ENCODE results near the gene DRC7. TPM values are rescaled to one million over a fixed set of nuclear protein-coding genes. Genes with fewer than 3 reads are reported as not detected.

The DRC7 gene
- total RNA-seq, 2 experiments from 2014 or later: not detected

DNA sequence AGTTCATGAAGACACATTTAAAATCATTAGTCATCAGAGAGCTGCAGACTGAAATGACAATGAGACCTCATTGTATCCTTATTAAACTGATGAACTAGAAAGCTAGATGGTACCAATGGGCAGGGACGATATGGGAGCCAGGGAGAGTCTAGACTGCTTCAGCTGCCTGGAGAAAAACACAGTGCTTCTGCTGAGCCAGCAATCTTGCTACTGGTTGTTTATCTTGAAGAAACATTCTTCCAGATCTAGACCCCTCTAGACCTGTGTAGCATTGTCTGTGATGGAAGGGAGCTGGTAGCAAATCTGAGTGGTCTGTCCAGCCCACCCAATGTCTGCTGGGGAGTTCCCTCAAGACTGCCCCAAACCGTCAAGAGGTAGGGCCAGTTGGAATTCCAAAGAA is 2.0 kb upstream of the DRC7 start:
- no peak overlapping the region for H3K4me3 Mint-ChIP-seq
- H3K36me3 Mint-ChIP-seq: no peaks in the 10 kb centered on the region
- no peaks in the 10 kb centered on the region for H3K9me3 Mint-ChIP-seq
- no peaks in the 10 kb centered on the region for H3K27me3 Mint-ChIP-seq
- DNase-seq: no peak
- H3K27ac Mint-ChIP-seq: no peak overlapping the region
- H3K4me1 Mint-ChIP-seq: peaks cover 22% of the 10 kb centered on the region

DNA sequence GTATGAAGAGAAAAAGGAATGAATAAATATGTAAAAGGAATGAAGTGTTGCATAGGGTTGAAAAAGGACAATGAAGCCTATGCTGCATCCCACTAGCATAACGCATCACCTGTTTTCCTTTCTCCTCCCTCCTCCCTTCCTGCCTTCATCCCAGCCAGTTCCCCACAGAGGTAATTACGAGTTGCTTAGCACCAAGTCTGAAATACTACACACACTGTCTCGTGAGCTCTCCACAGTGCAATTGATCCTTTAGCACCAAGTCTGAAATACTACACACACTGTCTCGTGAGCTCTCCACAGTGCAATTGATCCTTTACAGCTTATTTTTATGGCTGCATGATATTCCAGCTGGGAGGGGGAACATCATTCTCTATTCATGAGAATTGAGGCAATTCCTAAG is 1.1 kb upstream of the DRC7 start:
- no peaks in the 10 kb centered on the region for H3K27me3 Mint-ChIP-seq
- DNase-seq: no peak
- H3K27ac Mint-ChIP-seq: no peak overlapping the region
- no peak overlapping the region for H3K4me3 Mint-ChIP-seq
- H3K9me3 Mint-ChIP-seq: no peaks in the 10 kb centered on the region
- peaks cover 19% of the 10 kb centered on the region for H3K4me1 Mint-ChIP-seq
- H3K36me3 Mint-ChIP-seq: no peaks in the 10 kb centered on the region

DNA sequence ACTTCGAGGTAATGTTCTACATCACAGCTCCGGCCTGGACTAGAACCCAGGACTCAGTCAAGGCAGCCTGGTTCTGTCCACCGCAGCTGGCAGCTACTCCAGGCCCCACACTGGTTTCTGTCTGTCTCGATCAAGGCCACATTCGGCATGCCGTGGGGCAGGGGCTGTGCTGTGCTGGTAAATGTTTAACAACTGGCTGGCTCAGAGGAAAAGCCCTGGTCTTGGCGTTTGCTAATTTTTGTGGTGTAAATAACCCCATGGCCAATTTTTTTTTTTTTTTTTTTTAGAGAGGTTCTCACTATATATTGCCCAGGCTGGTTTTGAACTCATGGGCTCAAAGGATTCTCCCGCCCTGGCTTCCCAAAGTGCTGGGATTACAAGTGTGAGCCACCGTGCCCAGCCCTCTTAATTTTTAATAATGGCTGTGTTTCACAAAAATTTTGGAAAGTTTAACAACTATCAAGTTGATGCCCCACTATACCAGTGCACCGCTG is 328 bp upstream of the DRC7 start:
- no peak for DNase-seq
- Mint-ChIP-seq H3K4me3 (no peak overlapping the region), H3K27ac (no peak overlapping the region), H3K27me3 (no peaks in the 10 kb centered on the region), H3K9me3 (no peaks in the 10 kb centered on the region), H3K4me1 (peaks cover 17% of the 10 kb centered on the region), H3K36me3 (no peaks in the 10 kb centered on the region)

- no peaks in the 10 kb centered on the region for H3K36me3 Mint-ChIP-seq
- H3K27ac Mint-ChIP-seq: no peak overlapping the region
- H3K27me3 Mint-ChIP-seq: no peaks in the 10 kb centered on the region
- H3K4me3 Mint-ChIP-seq: no peak overlapping the region
- DNase-seq: no peak
- no peaks in the 10 kb centered on the region for H3K9me3 Mint-ChIP-seq
- H3K4me1 Mint-ChIP-seq: peaks cover 8% of the 10 kb centered on the region
These were observed 1.1 kb downstream of the DRC7 start for GRCh38 chr16:57695680-57696069.

- H3K36me3 Mint-ChIP-seq: no peaks in the 10 kb centered on the region
- no peak for DNase-seq
- H3K27me3 Mint-ChIP-seq: no peaks in the 10 kb centered on the region
- no peak overlapping the region for H3K27ac Mint-ChIP-seq
- no peak overlapping the region for H3K4me3 Mint-ChIP-seq
- H3K9me3 Mint-ChIP-seq: no peaks in the 10 kb centered on the region
- peaks cover 8% of the 10 kb centered on the region for H3K4me1 Mint-ChIP-seq
These were observed 1.6 kb downstream of the DRC7 start for GRCh38 chr16:57696240-57696639.

GRCh38 chr16:57697896-57698537 is 3.4 kb downstream of the DRC7 start:
- Mint-ChIP-seq H3K4me3 (no peak overlapping the region), H3K9me3 (no peaks in the 10 kb centered on the region), H3K27ac (no peak overlapping the region), H3K36me3 (no peaks in the 10 kb centered on the region), H3K27me3 (no peaks in the 10 kb centered on the region), H3K4me1 (peaks cover 8% of the 10 kb centered on the region)
- no peak for DNase-seq

- no peak for DNase-seq
- Mint-ChIP-seq H3K36me3 (no peaks in the 10 kb centered on the region), H3K4me1 (peaks cover 8% of the 10 kb centered on the region), H3K27me3 (no peaks in the 10 kb centered on the region), H3K4me3 (no peak overlapping the region), H3K9me3 (no peaks in the 10 kb centered on the region), H3K27ac (no peak overlapping the region)
These were observed 4.3 kb downstream of the DRC7 start for GRCh38 chr16:57698812-57699405.

GRCh38 chr16:57699481-57699880 is 4.9 kb downstream of the DRC7 start:
- Mint-ChIP-seq H3K4me3 (no peak overlapping the region), H3K4me1 (peaks cover 7% of the 10 kb centered on the region), H3K27me3 (no peaks in the 10 kb centered on the region), H3K27ac (no peak overlapping the region), H3K36me3 (no peaks in the 10 kb centered on the region), H3K9me3 (no peaks in the 10 kb centered on the region)
- no peak for DNase-seq

- no peaks in the 10 kb centered on the region for H3K36me3 Mint-ChIP-seq
- H3K9me3 Mint-ChIP-seq: no peaks in the 10 kb centered on the region
- no peak overlapping the region for H3K4me3 Mint-ChIP-seq
- peaks cover 3% of the 10 kb centered on the region for H3K4me1 Mint-ChIP-seq
- no peak for DNase-seq
- no peak overlapping the region for H3K27ac Mint-ChIP-seq
- no peaks in the 10 kb centered on the region for H3K27me3 Mint-ChIP-seq
These were observed 5.3 kb downstream of the DRC7 start for GRCh38 chr16:57699899-57700298.

DNA sequence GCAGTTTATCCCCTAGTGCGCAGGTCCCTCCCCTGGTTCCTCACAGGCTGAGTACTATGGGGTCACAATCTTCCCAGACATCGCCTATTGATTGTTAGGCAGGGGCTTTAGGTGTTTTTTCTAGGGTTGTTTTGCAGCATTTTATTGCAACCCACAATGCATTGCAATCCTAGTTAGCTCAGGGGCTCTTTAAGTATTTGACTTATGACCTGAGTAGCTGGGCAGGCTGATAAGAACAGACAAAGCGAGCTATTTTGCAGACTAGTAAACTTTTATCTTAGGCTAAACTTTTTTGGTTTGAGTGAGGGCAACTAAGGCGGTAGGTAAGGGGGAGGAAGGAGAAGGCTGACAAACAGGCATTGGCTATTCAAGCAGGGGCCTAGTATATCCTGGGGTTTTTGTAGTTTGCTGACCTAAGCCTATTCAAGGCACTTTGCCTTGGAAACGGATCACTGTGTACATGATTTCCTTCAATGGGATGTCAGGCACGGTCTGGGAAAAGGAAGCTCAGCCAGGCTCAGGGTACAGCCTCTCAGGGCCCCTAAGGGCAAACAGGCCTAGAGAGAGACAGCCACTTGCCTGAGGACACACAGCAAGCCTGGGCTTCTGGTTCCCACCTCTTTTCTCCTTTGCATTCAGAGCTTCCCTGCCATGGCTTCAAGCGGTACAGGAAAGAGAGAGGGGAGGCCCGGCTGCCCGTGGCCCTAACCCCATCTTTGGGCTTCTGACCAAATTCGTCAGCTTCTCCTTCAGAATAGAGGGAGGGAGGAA is 6.4 kb downstream of the DRC7 start:
- Mint-ChIP-seq H3K4me3 (no peak overlapping the region), H3K9me3 (no peaks in the 10 kb centered on the region), H3K4me1 (no peaks in the 10 kb centered on the region), H3K27ac (no peak overlapping the region), H3K27me3 (no peaks in the 10 kb centered on the region), H3K36me3 (no peaks in the 10 kb centered on the region)
- DNase-seq: no peak

DNA sequence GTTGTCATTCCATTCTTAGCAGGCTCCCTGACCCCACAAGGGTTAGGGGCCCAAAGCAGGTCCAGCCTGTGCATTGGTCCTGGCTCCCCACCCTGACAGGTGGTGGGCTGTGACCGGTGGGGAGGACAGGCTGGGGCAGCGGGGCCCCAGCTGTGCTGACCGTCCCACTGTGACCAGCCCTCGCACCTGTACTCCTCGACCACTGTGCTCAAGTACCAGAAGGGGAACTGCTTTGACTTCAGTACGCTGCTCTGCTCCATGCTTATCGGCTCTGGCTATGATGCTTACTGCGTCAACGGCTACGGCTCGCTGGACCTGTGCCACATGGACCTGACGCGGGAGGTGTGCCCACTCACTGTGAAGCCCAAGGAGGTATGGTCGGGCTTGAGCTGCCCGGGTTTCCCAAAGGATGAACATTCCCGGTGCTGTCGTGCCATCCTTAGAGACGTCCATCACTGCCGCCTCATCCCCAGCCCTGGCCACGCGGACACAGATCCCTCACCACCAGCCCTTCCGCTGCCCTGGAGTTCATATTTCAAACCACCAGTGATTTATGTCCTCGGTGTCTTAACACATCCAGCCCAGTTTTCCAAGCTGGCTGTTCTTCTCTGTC is 7.3 kb downstream of the DRC7 start:
- no peaks in the 10 kb centered on the region for H3K4me1 Mint-ChIP-seq
- no peaks in the 10 kb centered on the region for H3K9me3 Mint-ChIP-seq
- no peak overlapping the region for H3K27ac Mint-ChIP-seq

GRCh38 chr16:57703416-57704010 is 8.9 kb downstream of the DRC7 start:
- no peak for DNase-seq
- no peaks in the 10 kb centered on the region for H3K36me3 Mint-ChIP-seq
- H3K27ac Mint-ChIP-seq: no peak overlapping the region
- no peaks in the 10 kb centered on the region for H3K27me3 Mint-ChIP-seq
- H3K9me3 Mint-ChIP-seq: no peaks in the 10 kb centered on the region
- peaks cover 4% of the 10 kb centered on the region for H3K4me1 Mint-ChIP-seq
- no peak overlapping the region for H3K4me3 Mint-ChIP-seq

More for the DNA sequence above, 7.3 kb downstream of the DRC7 start:
- no peaks in the 10 kb centered on the region for H3K36me3 Mint-ChIP-seq
- H3K4me3 Mint-ChIP-seq: no peak overlapping the region
- no peaks in the 10 kb centered on the region for H3K27me3 Mint-ChIP-seq
- no peak for DNase-seq

DNA sequence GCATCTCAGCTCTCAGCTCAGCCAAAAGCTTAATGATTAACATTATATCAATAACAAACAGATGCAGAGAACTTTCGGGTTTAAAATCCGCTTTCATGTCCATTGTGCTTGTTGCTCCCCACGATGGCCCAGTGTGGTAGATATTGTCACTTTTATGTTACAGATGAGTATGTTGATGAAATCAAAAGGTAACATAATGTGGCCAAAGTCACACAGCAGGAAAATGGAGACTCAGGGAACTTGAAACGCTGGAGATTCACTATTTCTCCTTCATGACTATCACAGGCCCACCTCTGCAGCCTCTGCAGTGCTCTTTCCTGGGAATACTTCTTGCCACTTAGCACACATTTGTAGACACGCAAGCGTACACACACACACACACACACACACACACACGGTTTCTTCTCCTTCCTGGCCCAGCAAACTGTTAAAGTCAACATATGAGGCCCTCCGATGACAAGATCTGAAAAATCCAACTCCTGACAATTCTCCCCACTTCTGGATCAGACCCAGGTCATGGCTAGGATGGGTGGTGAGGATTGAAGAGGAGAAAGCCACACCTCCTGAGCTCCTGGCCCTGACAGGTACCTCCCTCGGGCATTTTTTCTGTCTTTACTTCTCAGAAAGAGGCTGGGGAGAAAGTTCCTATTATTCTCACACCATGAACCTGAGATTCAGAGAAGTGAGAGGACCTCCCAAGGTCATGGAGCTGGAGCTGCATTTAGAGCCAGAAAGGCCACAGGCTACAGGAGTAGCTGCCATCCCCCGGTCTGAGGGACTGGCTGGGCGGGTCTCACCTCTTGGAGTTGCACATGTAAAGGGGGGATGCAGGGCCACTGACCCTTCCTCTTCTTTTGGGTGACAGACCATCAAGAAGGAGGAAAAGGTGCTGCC is 9.7 kb downstream of the DRC7 start:
- no peaks in the 10 kb centered on the region for H3K27me3 Mint-ChIP-seq

More for the DNA sequence above, 9.7 kb downstream of the DRC7 start:
- Mint-ChIP-seq H3K36me3 (no peaks in the 10 kb centered on the region), H3K4me3 (no peak overlapping the region), H3K9me3 (no peaks in the 10 kb centered on the region), H3K4me1 (peaks cover 4% of the 10 kb centered on the region), H3K27ac (no peak overlapping the region)
- no peak for DNase-seq

Measured in activated naive CD8-positive, alpha-beta T cell treated with anti-CD3 and anti-CD28 coated beads for 36 hours (primary cell).